Activated naive CD4-positive, alpha-beta T cell treated with anti-CD3 and anti-CD28 coated beads, Interleukin-2, amount 50 U/mL, for 72 hours (primary cell): ENCODE measurements around the gene PIAS1. TPM values are rescaled to one million over a fixed set of nuclear protein-coding genes. Genes with fewer than 3 reads are reported as not detected.
"Not testable (repeated sequence)": the region's sequence is repeated elsewhere in the genome, so short reads cannot be mapped to it uniquely, and the experiment has no call there.

ENCODE experiments used
- ATAC-seq, 2 donors: fragments of 150-1000 bp; cut with Tn5 transposase; 2 replicates each; pipeline ENCODE4 v1.10.0; 2021; ENCODE audit warnings: mild to moderate bottlenecking in 2 of 2, moderate library complexity in 2 of 2
- DNase-seq, 2 donors: peaks; one replicate each; pipeline ENCODE4 v3.0.0; 2021 to 2022; ENCODE audit warnings: low spot score in 2 of 2
- H3K27ac Mint-ChIP-seq, 2 donors: one replicate each; pipeline ENCODE4 v1.8.0; 2022; ENCODE audit warnings: mild to moderate bottlenecking in 2 of 2, mixed read lengths in 2 of 2
- H3K36me3 Mint-ChIP-seq, 2 donors: one replicate each; pipeline ENCODE4 v1.8.0; 2022; ENCODE audit warnings: mixed read lengths in 2 of 2
- H3K9me3 Mint-ChIP-seq, 2 donors: one replicate each; pipeline ENCODE4 v1.8.0; 2022; ENCODE audit warnings: mixed read lengths in 2 of 2
- total RNA-seq, 2 donors: library from RNA; stranded (reverse); gene quantifications; one replicate each; pipeline ENCODE4 v1.2.3, GENCODE V29; 2022

Gene PIAS1
- total RNA-seq, 2 donors from 2014 or later = 43.6 to 43.9 TPM

GRCh38 chr15:68221530-68222431 lies 167.7 kb downstream of the PIAS1 start:
- H3K36me3 Mint-ChIP-seq = peaks cover 5 to 13% of the 10 kb centered on the region in 2 donors
- H3K27ac Mint-ChIP-seq, H3K9me3 Mint-ChIP-seq, ATAC-seq, DNase-seq: not testable (repeated sequence)

DNA sequence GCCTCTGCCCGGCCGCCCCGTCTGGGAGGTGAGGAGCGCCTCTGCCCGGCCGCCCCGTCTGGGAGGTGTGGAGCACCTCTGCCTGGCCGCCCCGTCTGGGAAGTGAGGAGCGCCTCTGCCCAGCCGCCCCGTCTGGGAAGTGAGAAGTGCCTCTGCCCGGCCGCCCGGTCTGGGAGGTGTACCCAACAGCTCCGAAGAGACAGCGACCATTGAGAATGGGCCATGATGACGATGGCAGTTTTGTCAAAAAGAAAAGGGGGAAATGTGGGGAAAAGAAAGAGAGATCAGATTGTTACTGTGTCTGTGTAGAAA lies 168.3 kb downstream of the PIAS1 start:
- not testable (repeated sequence) for H3K27ac Mint-ChIP-seq, DNase-seq, H3K9me3 Mint-ChIP-seq, ATAC-seq
- H3K36me3 Mint-ChIP-seq = peaks cover 6 to 13% of the 10 kb centered on the region in 2 donors

- ATAC-seq = no peak
- H3K9me3 Mint-ChIP-seq = no peaks in the 10 kb centered on the region
- no peak for DNase-seq
- no peak overlapping the region for H3K27ac Mint-ChIP-seq
- H3K36me3 Mint-ChIP-seq = peaks cover 8 to 12% of the 10 kb centered on the region in 2 donors
These were observed 169.1 kb downstream of the PIAS1 start for GRCh38 chr15:68223171-68223570.

- Mint-ChIP-seq H3K36me3 (peaks cover 15 to 20% of the 10 kb centered on the region in 2 donors), H3K9me3 (no peaks in the 10 kb centered on the region), H3K27ac (no peak overlapping the region)
- DNase-seq = no peak
- no peak for ATAC-seq
These were observed 170.0 kb downstream of the PIAS1 start for GRCh38 chr15:68224108-68224507.

GRCh38 chr15:68224546-68225250 lies 170.6 kb downstream of the PIAS1 start:
- Mint-ChIP-seq H3K9me3 (no peaks in the 10 kb centered on the region), H3K27ac (peak overlapping the region; percentile 53 to 55), H3K36me3 (peaks cover 15 to 20% of the 10 kb centered on the region in 2 donors)
- DNase-seq (no peak), ATAC-seq (no peak)

DNA sequence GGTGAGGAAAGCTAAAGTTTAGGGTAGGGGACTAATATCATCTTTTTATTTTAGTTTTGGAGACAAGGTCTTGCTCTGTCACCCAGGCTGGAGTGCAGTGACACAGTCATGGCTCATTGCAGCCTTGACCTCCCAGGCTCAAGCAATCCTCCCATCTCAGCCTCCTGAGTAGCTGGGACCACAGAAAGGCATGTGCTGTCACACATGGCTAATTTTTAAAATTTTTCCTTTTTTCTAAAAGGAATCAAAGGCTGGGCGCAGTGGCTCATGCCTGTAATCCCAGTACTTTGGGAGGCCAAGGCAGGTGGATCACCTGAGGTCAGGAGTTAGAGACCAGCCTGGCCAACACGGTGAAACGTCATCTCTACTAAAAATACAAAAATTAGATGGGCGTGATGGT lies 171.3 kb downstream of the PIAS1 start:
- ATAC-seq, H3K27ac Mint-ChIP-seq, H3K9me3 Mint-ChIP-seq, DNase-seq: not testable (repeated sequence)
- peaks cover 15 to 20% of the 10 kb centered on the region in 2 donors for H3K36me3 Mint-ChIP-seq

DNA sequence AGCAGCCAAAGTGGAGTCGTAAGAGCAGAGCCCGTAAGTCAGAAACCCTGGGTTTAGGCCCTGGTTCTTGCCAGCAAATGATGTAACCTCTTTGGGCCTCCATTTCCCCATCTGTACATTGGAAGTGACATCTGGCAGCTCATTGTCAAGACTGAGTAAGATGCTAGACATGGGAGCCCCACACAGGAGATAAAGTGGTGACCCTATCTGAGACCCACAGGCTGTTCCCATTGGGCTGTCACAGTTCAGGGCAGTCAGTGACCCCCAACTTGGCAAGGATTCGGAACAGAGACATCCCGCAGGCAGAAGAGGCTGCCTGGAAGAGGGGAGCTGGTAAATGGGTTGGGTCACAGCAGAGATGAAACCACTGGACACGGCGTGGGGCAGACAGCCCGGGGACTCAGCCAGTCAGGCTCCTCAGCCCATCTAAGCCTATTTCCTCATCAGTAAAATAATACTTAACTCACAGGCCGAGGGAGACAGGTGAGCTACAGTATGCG lies 173.6 kb downstream of the PIAS1 start:
- H3K9me3 Mint-ChIP-seq = no peaks in the 10 kb centered on the region
- DNase-seq (no peak), ATAC-seq (no peak)
- H3K27ac Mint-ChIP-seq = peak overlapping the region; percentile 55 to 87
- H3K36me3 Mint-ChIP-seq = peaks cover 15 to 20% of the 10 kb centered on the region in 2 donors

- H3K27ac Mint-ChIP-seq = peak overlapping the region; percentile 87 to 98
- H3K36me3 Mint-ChIP-seq = peaks cover 9 to 14% of the 10 kb centered on the region in 2 donors
- no peaks in the 10 kb centered on the region for H3K9me3 Mint-ChIP-seq
- no peak for ATAC-seq
- DNase-seq = no peak
These were observed 174.2 kb downstream of the PIAS1 start for GRCh38 chr15:68228143-68228970.

GRCh38 chr15:68228971-68229385 lies 174.9 kb downstream of the PIAS1 start:
- H3K27ac Mint-ChIP-seq = peak overlapping the region; percentile 87 to 98
- DNase-seq (peak in 1 of 2 donors; percentile 24), ATAC-seq (no peak)
- peaks cover 9 to 14% of the 10 kb centered on the region in 2 donors for H3K36me3 Mint-ChIP-seq
- no peaks in the 10 kb centered on the region for H3K9me3 Mint-ChIP-seq

- peak; percentile 87 to 91 for ATAC-seq
- H3K36me3 Mint-ChIP-seq = peaks cover 9 to 14% of the 10 kb centered on the region in 2 donors
- H3K27ac Mint-ChIP-seq = peak within 1 kb of the TSS; percentile 87 to 98
- DNase-seq = peak; percentile 78 to 81
- H3K9me3 Mint-ChIP-seq = no peaks in the 10 kb centered on the region
These were observed 175.5 kb downstream of the PIAS1 start, which contains the start of gene CLN6 for GRCh38 chr15:68229386-68230156. Gene CLN6 (minus strand): TSS chr15:68229728. CDS start chr15:68229584, 144 bp downstream.

- no peaks in the 10 kb centered on the region for H3K9me3 Mint-ChIP-seq
- H3K36me3 Mint-ChIP-seq = peaks cover 9 to 14% of the 10 kb centered on the region in 2 donors
- no peak for ATAC-seq
- H3K27ac Mint-ChIP-seq = peak overlapping the region; percentile 81 to 87
- no peak for DNase-seq
These were observed 176.3 kb downstream of the PIAS1 start for GRCh38 chr15:68230157-68231100.

- no peaks in the 10 kb centered on the region for H3K9me3 Mint-ChIP-seq
These were observed 177.1 kb downstream of the PIAS1 start for GRCh38 chr15:68231102-68231818.

GRCh38 chr15:68232449-68232848 lies 178.3 kb downstream of the PIAS1 start:
- Mint-ChIP-seq H3K9me3 (no peaks in the 10 kb centered on the region), H3K27ac (no peak overlapping the region), H3K36me3 (peaks cover 9 to 13% of the 10 kb centered on the region in 2 donors)
- ATAC-seq = no peak
- no peak for DNase-seq

More at GRCh38 chr15:68231102-68231818, 177.1 kb downstream of the PIAS1 start:
- Mint-ChIP-seq H3K36me3 (peaks cover 9 to 14% of the 10 kb centered on the region in 2 donors), H3K27ac (no peak overlapping the region)
- ATAC-seq = no peak
- no peak for DNase-seq

DNA sequence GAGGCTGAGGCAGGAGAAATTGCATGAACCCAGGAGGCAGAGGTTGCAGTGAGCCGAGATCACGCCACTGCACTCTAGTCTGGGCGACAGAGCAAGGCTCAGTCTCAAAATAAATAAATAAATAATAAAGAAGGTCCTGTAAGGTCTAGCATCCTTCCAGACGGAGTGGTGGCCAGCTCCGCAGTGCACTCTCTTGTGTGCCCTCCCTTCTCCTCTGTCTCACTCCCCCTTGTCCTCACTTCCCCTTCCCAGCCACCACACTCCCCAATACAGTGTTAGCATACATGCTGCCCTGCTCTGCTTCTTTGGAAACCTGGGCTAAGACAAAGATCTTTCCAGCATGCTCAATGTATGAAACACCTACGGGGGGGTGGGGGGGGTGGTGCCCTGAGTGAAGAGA lies 178.8 kb downstream of the PIAS1 start:
- no peak overlapping the region for H3K27ac Mint-ChIP-seq
- ATAC-seq = no peak

More for the DNA sequence above, 178.8 kb downstream of the PIAS1 start:
- DNase-seq = no peak
- peaks cover 9% of the 10 kb centered on the region in 2 donors for H3K36me3 Mint-ChIP-seq
- no peaks in the 10 kb centered on the region for H3K9me3 Mint-ChIP-seq
